IPS DF 4.7 (cell line): Measurements from ENCODE around the gene SUSD3.

ENCODE experiments used
- DNase-seq: peaks from one replicate; pipeline ENCODE4 v3.0.0-alpha.2; 2013; ENCODE audit warnings: low spot score; ENCODE audit errors: extremely low read depth

The SUSD3 gene

DNA sequence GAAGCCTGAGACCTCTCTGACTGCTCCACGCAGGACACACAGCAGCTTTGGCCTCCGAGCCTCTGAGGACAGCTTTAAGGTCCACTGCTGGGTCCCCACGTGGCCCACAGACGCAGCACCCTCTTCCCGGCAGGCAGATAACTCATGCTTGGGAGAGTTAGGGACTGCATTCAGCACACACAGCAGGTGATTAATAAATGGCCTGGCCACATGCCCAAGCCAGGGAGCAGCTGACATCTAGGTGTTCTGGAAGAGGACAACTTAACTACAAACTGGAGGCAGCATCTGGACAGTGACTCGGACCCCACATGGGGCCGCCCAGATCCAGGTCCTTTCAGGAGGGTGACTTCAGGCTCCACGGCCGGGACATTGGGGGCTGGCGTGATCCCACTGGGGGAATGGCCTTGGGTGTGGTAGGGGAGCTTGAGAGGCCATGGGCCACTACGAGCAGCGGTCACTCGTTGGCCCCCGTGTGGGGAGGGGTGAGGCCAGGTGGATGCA, 64.3 kb downstream of the SUSD3 start:
- DNase-seq: no peak

DNA sequence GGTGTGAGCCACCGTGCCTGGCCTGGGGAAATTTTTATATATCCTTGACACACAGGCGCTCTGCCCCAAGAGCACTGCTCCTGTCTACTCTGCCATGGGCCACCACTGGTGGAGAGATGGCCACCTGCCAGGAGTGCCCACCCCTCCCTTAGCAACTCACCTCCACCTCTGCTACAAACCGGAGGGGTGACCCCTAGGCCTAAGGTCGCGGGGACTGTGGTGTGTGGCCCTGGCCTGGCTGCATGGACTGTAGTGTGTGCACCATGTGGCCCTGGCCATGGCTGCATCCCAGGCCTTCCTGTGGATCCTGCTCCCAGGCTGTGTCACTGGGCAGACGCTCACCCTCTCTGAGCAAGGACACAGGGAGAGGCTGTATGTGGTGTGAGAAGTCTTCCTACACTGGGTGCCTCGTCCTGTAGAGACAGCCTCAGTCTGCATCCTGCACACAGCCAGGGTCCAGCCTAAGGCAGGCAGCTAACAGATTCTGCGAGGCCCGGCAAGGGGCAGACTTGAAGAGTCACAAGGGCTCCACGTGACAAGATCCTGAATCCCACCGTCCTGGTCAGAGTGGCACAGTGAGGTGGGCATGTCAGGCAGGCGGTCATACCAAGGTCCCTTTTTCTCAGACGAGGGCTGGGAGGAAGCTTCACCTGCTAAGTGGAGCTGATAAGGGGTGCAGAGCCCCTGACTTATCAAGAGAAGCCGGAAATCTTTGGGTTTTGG, 65.2 kb downstream of the SUSD3 start:
- DNase-seq: no peak

DNA sequence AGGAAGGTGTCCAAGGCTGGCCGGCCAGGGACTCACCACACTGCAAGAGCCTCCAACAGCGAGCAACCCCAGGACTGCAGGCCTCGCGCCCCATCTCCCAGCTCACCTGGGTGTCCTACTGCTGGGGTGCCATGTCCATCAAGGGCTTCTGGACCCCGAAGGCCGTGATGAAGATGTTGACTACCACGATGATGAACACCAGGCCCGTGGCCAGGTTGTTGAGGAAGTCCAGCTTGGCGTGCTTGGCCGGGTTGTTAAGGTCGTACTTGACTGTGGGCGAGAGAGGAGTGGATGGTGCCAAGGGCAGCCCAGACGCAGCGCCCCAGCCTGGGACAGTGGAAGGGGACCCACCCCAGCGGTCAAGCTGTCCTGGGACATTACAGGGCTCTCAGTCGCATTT, 66.3 kb downstream of the SUSD3 start:
- no peak for DNase-seq

DNA sequence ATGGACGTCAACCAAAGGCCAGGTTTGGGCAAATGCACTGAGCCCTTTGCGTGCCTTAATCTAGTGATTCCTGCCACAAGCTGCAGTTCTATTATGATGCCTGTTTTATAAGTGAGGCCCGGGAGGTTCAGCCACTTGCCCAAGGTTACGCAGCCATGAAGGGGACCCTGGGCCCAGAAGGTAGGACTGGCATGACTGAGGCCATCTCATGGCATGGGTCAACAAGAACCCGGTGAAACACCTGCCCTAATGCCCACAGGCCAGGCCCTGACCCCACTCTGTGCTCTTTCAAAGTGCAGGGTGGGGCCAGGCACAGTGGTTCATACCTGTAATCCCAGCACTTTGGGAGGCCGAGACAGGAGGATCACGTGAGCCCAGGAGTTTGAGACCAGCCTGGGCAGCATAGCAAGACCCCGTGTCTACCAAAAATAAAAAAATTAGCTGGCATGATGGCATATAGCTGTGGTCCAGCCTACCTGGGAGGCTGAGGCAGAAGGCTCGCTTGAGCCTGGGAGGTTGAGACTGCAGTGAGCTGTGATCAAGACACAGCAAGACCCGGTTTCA, 66.9 kb downstream of the SUSD3 start:
- DNase-seq: no peak

DNA sequence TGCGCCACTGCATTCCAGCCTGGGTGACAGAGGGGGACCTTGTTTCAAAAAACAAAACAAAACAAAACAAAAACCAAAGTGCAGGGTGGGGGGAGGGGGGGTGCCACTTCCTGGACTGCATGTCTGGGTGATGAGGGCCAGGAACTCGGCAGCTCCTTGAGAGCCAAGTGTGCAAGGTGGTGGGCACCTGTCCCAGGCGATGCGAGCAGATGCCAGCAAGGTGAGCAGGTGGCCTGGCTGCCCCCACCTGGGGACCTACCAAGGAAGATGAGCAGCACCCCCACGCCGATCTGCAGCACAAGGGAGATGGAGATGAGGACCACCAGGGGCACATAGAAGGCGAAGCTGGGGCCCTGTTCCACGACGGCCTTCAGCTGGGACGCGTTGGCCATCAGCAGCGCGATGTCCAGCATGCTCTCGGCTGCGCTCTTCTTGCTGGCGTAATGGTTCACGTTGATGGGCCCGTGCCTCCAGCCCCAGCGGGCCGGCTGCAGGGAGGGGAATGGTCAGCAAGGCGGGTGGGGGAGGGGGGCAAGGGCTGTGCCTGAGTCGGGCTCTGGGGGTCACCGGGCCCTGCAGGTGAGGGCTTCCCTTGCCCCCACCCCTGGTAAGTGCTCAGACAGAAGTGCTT, 67.8 kb downstream of the SUSD3 start:
- no peak for DNase-seq

DNA sequence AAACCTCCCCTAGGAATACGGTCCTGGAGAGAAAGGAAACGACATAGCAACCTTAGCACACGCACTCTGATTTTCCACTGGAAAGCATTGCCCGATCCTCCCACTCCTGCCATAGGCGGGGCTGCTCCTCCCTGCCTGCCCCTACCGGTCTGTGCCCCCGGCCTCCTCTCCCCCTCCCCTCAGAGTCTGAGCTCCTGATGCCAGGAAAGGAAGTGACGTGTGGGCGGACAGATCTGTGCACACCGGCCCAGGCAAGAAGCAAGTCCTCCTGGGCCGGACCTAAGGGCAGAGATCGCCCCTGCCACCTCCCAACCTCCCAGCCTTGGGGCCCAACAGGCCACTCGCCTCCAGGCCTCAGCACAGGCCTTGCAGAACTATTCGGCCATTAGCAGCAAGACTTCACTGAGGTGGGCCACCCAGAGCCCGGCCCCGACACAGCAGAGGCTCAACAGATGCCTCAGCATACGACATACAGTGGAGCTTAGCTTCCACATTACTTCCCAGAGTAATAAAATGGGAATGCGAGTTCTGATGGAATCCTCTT, 68.4 kb downstream of the SUSD3 start:
- no peak for DNase-seq

DNA sequence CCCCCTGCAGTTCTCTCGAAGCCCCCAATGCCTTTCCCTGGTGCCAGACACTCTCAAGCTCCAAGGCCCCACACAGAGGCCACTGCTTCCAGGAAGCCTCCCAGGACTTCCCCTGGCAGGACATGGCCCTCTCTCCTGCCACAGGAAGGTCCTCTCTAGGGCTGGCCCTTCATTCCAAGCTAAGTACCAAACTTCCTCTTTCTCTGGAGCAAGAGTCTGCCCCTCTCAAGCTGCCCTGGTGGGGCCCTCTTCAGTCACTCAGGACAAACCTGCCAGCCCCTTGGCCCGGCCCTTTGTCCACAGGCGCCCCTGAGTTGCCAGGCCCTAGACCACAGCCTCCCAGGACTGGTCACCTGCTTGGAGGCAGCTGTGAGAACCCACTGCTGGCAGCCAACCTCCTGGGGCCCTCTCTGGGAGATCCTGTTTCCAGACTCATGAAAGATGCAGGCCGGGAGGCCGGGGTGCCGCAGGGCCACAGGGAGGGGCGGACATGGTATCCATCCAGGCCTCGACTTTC, 69.0 kb downstream of the SUSD3 start:
- DNase-seq: no peak

DNA sequence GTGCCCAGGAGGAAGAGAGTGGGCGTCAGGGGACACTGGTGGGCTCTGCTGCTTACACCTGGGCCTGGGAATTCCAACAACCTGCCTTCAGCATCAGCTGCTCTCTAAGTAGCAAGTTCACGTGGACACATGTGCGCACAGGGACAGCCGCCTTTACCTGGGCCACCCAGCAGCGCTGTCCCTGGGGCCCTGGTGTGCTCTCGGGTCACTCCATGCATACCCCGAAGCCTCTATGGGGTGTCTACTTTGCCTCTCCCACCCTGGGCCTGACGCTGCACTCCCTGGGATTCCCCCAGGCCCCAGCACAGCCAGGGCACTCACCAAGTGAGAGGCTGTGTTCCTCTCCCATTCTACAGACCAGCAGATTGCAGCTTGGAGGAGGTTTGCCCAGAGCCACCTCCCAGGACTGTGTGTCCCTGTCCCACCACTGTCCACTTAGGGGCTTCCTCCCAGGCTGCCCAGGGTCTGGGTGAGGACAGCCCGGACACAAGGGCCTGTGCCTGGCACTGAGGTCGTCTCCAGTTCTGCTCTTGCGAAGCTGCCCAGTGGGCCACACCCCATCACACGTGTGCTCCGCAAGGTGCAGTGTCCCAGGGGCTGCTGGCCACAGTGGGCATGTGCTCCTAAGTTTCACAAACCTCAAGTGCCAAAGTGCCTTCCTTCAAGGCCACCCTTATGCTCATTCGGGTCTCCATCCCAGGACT, 69.7 kb downstream of the SUSD3 start:
- no peak for DNase-seq

DNA sequence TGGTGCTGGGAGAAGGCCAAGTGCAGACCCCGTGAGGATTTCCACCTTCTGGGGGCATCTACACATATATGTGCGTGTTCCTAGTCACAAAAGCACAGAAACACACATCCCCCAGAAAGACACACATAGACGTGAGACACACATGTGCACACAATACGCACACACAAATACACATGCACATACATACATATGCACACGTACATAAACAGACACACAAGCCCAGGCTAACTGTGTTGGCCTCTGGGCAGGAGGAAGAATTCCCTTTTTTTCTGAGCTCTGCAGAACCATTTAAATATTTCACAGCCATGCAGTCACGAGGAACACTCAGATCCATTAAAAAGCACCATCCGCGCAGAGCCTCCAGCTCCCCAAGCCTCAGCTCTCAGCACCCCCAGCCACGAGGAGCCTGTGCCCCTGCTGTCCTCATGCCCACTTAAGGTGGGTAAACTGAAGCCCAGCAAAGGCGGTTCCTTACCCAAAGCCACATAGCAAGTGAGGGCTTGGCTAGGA, 70.3 kb downstream of the SUSD3 start:
- no peak for DNase-seq

DNA sequence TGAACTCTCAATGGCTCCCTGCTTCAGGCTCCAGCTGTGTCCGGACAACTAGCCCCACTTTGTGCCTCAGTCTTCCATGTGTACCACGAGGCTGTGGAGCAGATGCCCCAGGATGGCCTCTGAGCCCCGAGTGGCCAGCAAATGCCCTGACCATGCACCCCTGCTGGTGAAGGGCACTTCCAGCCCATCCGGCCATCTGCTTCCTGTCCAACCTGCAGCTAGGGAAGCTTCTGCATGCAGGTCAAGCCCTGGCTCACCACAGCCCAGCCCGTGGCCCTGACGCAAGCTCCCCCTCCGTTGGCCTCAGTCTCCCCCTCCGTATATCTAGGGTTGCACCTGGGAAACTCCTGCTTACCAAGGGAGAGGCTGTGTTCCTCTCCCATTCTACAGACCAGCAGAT, 70.8 kb downstream of the SUSD3 start:
- DNase-seq: no peak

DNA sequence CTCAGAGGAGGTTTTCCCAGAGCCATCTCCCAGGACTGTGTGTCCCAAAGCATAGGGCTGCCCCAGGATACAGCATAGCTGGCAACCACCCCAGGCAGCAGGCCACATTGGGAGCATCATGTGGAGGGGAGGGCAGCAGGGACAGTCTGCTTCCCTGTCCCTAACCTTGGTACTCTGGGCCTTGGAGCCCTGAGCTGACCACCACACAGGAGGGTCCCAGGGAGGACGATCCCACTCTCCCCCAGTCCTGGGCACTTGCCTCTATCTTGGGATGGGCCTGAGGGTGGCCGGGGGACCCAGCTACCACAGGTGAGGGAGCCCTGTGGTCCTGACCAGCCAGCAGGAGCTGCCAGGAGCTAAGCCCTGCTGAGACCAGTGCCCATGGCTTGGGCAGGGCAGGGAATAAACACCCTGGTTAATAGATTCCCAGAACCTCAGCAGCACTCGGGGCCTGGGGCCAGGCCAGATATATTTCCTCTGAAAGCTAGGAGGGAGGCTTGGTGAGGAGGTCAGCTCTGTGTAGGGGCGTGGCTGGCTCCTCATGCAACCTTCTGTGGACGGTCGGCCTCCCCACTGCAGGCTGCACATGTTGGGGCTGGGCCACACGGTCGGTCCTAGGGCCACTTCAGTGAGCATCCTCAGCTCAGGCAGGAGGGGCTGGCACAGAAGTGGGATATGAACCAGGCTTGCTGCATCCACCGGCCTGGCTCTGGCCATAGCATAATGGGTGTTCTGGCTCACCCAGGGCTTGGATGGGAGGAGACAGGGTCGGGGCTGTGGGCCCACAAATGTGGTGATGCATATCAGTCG, 71.4 kb downstream of the SUSD3 start:
- DNase-seq: no peak

DNA sequence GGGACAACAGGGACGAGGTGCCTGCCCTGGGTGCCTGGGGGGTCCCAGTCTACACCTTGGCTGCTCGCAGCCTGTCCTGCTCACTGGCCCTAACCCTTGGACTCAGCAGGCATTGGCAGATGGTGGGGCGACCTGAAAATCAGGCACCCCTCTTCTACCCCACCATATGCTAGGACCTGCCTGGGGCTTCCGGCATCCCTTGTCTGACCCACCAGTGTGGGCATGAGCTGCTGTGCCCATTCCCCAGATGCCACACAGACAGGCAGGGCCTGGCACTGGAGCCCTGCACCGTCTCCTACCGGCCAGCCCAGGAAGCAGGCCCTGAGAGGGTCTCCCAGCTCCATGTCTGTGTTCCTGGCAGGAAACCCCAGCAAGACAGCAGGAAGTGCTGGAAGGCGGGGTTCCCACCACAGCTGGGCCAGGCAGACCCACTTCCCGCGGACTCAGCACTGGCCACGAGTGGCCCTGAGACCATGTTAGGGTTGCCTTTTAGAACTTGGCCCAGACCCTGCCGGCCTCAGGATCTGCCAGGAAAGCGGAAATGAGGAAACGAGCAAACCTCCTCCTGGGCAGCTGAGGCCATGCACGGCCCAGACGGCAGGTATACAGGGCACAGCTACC, 72.5 kb downstream of the SUSD3 start:
- no peak for DNase-seq

DNA sequence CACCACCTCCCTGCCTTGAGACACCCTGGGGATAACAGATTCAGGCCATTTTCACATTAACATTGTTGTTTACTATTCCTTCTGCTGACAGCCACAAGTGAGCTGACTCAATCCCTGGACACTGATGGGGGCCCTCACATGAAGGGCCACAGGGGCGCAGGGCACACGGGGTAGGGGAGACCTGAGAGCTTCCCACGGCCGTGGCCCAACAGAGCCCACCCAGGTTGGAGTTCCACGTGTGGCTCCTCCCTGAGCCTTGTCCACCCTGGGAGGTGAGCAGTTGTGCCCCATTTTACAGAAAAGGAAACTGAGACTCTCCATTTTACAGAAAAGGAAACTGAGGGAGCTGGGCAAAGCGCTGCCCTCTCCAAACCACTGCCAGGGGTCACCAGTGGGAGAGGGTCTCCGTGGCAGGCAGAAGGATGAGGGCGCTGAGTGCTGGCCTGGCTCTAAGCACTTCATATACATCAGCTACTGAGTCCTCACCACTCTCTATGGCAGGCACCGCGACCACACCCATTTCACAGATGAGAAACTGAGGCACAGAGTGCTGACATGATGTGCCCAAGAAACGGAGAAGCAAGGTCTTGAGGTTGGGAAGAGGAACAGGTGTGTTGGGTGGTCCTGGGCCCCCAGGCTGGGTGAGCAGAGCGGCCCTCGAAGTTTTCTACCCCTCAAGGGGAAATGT, 73.2 kb downstream of the SUSD3 start:
- DNase-seq: no peak

DNA sequence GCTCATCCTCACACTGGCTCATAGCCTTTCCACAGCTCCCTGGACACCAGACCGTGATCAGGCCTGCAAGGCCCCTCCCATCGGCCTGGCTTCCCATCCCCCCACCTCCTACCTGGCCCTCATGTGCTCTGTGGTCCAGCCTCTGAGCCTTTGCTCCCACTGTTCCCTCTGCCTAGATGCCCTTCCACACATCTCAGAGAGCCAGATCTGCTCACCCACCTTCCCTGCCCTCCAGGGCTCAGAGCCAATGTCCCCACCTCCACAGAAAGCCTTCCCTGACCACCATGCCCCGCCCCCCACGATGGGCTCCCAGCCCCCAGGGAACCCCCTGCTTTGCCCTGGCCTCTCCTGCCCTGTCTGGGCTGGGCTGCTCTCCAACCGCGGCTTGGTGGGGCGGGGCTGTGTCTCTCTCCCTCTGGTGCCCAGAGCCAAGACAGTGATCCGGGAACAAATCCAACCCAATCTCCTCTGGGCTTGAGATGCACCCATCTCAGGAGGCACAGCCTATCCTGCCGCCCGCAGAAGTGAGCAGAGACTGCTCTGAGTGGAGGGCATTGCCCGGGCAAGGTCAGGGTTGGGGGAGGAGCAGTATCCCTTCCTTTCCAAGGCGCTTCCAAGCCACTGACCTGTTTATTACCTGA, 73.9 kb downstream of the SUSD3 start:
- no peak for DNase-seq

DNA sequence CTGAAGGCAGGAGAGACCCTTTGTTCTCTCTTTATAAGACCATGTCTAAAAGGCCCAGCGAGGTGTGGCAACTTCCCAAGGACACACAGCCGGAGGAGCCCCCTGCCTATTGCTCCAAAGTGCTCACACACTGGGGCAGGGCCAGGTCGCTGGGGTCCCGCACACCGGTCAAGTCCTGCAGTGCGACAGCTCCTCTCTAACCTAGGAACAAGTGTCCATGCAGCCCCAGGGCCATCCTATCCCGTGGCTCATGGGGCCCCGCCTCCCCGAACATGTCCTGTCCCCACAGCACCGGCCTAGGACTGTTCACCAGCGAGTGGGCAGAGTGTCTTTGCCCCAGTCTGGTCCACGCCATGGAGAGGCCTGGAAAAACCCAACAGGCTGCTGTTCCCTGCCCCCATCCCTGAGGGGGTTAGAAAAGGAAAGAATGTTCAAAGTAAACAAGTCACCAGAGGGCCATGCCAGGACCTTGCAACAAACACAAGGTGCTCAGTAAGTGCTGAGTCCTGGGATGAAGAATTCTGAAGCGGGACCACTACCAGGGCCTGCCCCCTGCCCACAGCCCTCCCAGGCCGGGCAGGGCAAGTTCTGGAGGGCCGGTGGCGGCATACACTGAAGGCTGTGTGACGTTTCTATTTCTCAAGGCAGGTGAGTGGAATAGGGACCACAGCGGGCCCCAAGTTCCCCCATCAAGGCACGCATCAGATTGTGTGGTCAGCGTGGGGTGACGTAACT, 74.6 kb downstream of the SUSD3 start:
- DNase-seq: no peak

DNA sequence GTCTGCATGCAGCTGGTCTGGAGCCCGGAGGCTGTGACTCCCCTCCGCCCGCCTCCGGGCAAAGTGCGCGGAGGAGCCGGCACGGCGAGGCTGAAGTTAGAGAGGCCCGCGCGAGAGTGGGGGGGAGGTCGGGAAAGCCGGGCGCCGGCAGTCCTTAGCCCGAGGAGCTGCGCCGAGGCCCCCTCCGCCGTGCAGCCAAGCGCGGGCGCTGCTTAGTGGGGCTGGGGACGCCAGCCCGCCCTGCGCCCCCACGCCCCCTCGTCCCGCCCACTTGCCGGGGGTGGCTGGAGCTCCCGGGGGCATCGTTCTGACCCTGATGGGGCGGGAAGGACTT, 75.1 kb downstream of the SUSD3 start:
- no peak for DNase-seq

DNA sequence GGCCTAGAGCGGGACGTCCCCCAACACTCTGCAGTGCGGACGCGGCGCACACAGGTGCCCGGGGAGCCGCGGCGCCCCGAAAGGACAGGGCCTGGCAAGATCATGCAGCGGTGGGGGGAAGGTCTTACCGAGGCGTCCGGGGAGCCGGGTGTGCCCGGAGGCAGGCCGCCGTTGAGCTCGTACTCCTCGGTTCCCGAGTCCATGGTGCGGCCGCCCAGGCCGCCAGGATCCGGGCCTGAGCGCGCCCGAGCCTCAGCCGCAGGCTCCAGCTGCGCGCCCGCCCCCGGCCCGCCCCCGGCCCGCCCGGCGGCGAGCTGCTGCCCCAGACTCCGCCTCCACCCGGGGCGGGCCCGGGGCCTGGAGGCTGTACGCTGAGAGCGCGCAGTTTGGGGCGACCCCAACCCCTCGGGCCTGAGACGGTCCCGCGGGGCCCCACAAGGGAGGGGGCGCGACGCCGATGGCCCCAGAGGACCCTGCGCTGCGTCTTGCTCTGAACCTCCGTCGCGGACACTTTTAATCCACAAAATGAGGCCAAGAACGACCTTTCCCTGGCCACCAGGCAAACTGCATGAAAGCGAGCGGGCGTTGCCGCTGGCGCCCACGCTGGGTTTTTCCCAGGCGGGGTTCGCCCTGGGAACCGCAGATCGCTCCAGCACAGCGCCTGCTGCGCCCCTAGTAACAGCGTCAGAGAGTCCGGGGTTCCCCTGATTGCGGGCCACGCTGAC, 75.7 kb downstream of the SUSD3 start, which contains the start of gene NINJ1:
Gene NINJ1 (minus strand): TSS at position 237 of the 725 bp plus-strand sequence. CDS start 34 bp downstream, at position 203.
- no peak for DNase-seq
